HG03378 (cell line): ENCODE data around the gene CABP7.

Experiments used
- ATAC-seq: cut with Tn5 transposase; IDR thresholded peaks from one replicate; pipeline ENCODE4 v1.9.1; 2021; ENCODE audit warnings: mild to moderate bottlenecking, moderate library complexity; ENCODE audit not compliant: unreplicated experiment

The CABP7 gene

DNA sequence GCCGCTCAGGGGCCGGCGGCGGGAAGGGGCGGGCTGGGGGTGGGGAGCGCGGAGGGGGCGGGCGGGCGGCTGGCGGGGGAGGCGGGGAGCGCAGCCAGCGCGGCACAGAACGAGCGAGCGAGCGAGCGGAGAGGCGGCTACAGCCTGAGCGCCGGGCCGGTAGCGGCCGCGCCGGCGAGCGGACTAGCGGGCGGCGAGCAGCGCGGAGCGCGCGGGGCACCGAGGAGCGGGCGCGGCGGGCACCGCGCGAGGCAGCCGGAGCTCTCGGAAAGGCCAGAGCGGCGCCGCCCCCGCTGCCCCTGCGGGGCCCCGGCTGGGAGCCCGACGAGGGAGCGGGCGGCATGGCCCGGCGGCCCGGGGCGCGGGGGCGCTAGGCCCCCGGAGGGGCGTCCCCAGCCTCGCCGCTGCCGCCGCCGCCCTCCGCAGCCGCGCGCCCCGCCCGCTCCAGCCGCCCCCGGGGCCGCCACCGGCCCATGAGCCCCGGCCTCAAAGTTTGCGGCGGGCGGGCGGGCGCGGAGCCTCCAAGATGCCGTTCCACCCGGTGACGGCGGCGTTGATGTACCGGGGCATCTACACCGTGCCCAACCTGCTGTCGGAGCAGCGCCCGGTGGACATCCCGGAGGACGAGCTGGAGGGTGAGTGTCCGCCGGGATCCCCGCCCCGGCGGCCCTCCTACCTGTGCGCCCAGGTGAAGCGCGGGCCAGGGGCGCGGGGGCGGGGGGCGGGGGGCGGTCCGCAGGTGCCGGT is at the start of gene CABP7:
TSS of gene CABP7 (plus strand) at position 105 of the 747 bp plus-strand sequence. CDS start at position 527, 422 bp downstream.
- ATAC-seq = no peak

DNA sequence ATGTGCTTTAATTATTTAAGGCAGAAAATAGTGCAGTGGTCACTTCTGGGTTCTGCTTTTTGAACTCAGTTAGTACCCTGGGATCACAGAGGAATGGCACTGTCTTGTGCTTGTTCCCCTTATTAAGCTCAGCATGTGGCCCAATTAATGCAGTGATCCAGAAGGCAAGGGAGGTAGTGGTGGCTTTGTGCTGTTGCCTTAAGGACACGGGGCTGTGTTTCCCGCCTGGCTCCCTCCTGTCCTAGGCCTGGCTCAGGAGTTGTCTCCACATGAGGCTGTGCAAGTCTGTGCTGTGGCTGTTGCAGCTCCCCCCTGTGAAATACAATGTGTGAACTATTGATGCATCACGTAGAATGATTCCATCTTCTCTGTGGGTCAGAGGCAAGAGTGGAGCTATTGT is 49.2 kb upstream of the CABP7 start:
- no peak for ATAC-seq

- no peak for ATAC-seq
These were observed 46.3 kb upstream of the CABP7 start for GRCh38 chr22:29673361-29674066.

- ATAC-seq = no peak
These were observed 45.7 kb upstream of the CABP7 start for GRCh38 chr22:29674121-29674520.

- ATAC-seq = no peak
These were observed 40.5 kb upstream of the CABP7 start for GRCh38 chr22:29679316-29679715.

DNA sequence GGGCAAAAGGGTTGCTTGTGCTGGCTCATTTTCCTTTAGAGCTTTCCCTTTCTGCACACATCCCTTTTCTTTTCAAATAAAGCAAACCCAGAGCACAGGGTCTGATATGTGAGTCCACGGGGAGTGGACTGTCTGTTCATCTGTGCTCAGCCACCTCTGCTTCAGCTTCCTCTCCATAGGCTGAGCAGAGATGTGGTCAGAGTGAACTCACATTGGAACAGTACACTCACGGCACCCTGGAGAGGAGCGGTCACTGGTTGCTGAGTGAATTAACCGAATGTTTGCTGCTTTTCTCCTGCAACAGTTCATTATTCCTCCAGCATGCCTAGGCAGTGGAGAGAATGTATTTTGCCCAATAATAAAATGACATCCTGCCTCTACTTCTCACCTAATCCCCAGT is 36.3 kb upstream of the CABP7 start:
- ATAC-seq = no peak

GRCh38 chr22:29684244-29684643 is 35.6 kb upstream of the CABP7 start:
- no peak for ATAC-seq

- ATAC-seq = no peak
These were observed 30.5 kb upstream of the CABP7 start for GRCh38 chr22:29689206-29689879.

GRCh38 chr22:29689880-29690213 is 30.0 kb upstream of the CABP7 start:
- no peak for ATAC-seq

DNA sequence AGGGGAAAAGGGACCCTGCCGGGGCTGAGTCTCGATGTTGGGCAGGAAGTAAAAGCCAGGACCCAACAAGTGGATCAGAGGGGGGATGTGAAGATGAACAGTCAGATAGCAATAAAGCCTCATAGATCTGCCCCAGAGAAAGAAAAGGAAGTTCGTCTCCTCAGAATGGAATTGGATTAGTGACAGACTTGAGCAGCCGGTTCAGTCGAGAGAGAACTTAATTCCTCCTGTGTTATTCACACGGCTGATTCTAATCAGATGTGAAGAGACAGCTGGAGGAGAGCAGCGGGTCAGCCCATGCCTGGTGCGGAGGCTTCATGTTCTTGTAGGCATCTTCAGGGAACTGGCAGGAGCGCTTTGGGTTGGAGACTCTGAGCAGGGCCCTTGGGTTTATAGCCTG is 29.3 kb upstream of the CABP7 start:
- no peak for ATAC-seq

- ATAC-seq = no peak
These were observed 28.0 kb upstream of the CABP7 start for GRCh38 chr22:29691636-29692326.

- ATAC-seq = no peak
These were observed 27.5 kb upstream of the CABP7 start for GRCh38 chr22:29692327-29692640.

DNA sequence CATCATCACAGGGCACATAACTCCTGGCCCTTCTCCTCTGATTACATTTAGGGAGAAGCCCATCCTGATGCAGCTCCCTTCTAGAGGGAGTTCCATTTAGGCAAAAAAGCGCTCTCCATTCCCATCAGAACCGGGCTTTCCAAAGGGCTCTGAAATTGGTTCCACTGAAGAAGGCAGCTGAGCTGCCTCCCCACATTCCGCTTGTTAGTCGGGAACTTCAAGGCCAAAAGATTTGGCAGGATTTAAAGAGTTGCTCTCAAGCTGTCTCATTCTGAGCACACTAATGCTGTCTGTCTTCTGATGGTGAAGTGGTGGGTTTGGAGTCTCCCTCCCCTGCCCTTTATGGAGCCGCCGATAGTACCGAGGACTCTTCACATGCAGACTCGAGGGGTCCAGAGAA is 26.6 kb upstream of the CABP7 start:
- ATAC-seq = no peak

DNA sequence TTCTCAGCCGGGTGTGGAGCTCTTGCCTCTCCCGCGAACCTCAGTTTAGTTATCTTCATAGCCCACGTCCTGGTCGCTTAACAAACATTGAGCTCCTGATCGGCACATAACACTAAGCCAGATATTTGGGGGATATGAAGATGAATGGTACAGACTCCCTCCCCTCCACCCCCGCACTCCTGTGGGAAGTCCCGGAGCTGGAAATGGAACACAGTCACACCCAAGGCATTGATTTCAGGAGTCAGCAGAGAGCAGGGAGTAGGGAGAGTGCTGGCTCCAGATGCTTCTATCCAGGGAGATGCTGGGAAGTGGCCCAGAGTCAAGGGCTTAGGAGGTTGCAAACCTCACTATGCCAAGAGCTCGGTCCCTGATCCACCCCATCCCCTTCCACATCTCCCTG is 26.1 kb upstream of the CABP7 start:
- ATAC-seq = no peak

- no peak for ATAC-seq
These were observed 24.5 kb upstream of the CABP7 start for GRCh38 chr22:29695129-29695926.

DNA sequence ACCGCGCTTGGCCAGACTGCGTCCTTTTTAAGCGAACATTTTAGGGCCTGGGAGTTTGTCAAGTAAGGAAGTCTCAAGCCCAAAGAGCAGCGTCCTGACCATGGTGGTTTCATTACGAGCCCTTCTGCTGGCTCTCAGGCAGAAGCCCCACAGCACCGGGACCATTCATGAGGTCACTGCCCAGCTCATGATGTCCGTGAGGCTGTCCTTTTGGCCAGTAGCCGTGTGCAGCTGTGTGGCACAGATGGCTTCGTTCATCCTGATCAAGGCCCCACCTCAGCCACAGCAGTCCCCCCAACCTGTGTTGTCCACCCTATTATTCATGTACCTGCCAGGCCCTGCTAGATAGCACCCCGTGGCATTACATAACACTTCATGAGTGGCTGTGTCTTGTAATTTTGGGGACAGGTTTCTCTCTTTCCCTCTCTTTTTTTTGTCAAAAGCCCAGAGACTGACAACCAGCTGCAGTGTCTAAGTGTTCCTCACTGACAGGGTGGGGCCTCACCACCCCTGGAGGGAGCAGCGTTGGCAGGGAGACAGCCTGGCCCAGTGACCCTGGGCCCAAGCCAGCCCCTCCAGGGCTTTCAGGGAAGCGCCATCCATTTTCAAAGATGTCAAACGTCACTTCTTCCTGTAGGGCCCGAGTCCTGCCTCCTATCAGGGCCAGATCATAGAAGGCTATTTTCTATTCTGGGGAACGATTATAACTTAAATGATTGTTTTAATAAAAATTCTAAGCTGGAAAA is 21.8 kb upstream of the CABP7 start:
- no peak for ATAC-seq

DNA sequence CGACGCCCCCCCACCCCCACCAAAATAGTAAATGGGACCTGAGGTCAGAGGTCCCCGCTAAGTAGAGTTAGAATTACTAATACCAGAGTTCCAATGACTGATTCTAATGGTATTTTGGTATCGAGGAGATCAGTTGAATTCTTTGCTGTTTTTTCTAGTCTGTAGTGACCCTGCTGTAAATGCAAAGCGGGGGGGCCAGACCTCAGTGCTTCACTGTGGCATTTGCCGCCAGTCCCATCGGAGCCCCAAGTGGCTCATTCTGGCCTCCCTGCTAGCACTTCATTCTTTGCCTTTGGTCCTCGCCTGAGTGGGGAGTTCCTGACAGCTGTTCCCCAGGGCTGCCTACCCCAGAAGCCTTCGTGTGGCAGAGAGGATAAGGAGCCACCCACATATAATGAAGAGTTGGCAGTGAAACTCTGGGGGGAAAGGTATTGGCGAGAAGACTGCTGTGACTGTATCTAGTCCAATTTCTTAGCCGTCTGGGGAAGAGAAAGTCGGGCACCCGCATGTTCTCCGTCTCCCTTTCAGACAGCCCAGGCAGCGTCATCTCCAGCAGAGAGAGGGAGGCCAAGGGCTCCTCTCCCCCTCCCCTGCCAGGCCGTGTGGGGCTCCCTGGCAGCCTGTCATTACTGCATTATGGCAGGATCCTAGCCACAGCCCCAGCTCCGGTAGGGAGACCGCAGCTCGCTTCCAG is 19.4 kb upstream of the CABP7 start:
- no peak for ATAC-seq

- ATAC-seq = no peak
These were observed 19.0 kb upstream of the CABP7 start for GRCh38 chr22:29700900-29701154.

- ATAC-seq = no peak
These were observed 18.4 kb upstream of the CABP7 start for GRCh38 chr22:29701155-29701999.
